B cell (primary cell): ENCODE results near the gene TRRAP. TPM values are rescaled to one million over a fixed set of nuclear protein-coding genes. Genes with fewer than 3 reads are reported as not detected.

Experiments used
- ATAC-seq: fragments of 200-7000 bp; cut with Tn5 transposase; one replicate; pipeline ENCODE4 v1.10.0; 2021; ENCODE audit warnings: low read depth, mild to moderate bottlenecking, moderate number of reproducible peaks, moderate library complexity
- CTCF ChIA-PET: fragments of 350-600 bp; sonication (Branson Sonifier 250); formaldehyde crosslinking; loops from one replicate; lab custom pipeline; 2021; ENCODE audit warnings: antibody characterized with exemption, inconsistent platforms; lab: Charles Lee
- POLR2A ChIA-PET: fragments of 350-600 bp; sonication (Branson Sonifier 250); formaldehyde crosslinking; loops from one replicate; lab custom pipeline; 2021; ENCODE audit warnings: antibody characterized with exemption; lab: Charles Lee
- DNase-seq: peaks from one replicate; pipeline ENCODE4 v3.0.0; 2013
- H2AFZ ChIP-seq: 2 replicates; pipeline ENCODE4 v1.6.1; 2012; ENCODE audit warnings: mild to moderate bottlenecking, low read depth, low read length; ENCODE audit not compliant: insufficient read depth, poor library complexity, severe bottlenecking
- H3K27ac ChIP-seq, 2 donors: 1 replicate in 1 of 2; 2 replicates in 1 of 2; pipeline ENCODE4 v1.5.1; 2012 to 2013; ENCODE audit warnings: low read length in 2 of 2, mild to moderate bottlenecking in 2 of 2, moderate library complexity in 1 of 2
- H3K27me3 ChIP-seq, 4 experiments: fragments of 200-600 bp in 1 of 4; sonication (generic) in 1 of 4; replicated peaks in 1 of 4; 1 replicate in 2 of 4; 2 replicates in 2 of 4; pipeline versions ENCODE4 v1.6.1 to v1.7.0; 2013 to 2016; ENCODE audit warnings: low read length in 3 of 4, mild to moderate bottlenecking in 2 of 4, mixed read lengths in 1 of 4, moderate library complexity in 1 of 4; ENCODE audit not compliant: insufficient read depth in 4 of 4, control insufficient read depth in 3 of 4; ENCODE audit errors: control extremely low read depth in 1 of 4
- H3K36me3 ChIP-seq, 2 experiments: replicated peaks in 1 of 2; 1 replicate in 1 of 2; 2 replicates in 1 of 2; pipeline versions ENCODE4 v1.6.1 to v1.7.1; 2013; ENCODE audit warnings: low read length in 1 of 2; ENCODE audit not compliant: insufficient read depth in 2 of 2, control insufficient read depth in 1 of 2; ENCODE audit errors: control extremely low read depth in 1 of 2, extremely low read depth in 1 of 2
- H3K4me1 ChIP-seq, 2 donors: fragments of 200-600 bp in 1 of 2; sonication (generic) in 1 of 2; 1 replicate in 1 of 2; 2 replicates in 1 of 2; pipeline versions ENCODE4 v1.5.1 to v1.6.1; 2013 to 2017; ENCODE audit warnings: low read length in 2 of 2; ENCODE audit not compliant: control insufficient read depth in 2 of 2, insufficient read depth in 2 of 2
- H3K4me2 ChIP-seq: replicated peaks from 2 replicates; pipeline ENCODE3; 2012; ENCODE audit warnings: mild to moderate bottlenecking, low read depth, low read length; ENCODE audit not compliant: poor library complexity, severe bottlenecking
- H3K4me3 ChIP-seq, 5 experiments: fragments of 200-600 bp in 1 of 5; sonication (generic) in 1 of 5; 1 replicate in 3 of 5; 2 replicates in 2 of 5; pipeline versions ENCODE4 v1.5.1 to v1.7.0; 2011 to 2016; ENCODE audit warnings: low read length in 4 of 5, mild to moderate bottlenecking in 4 of 5, low read depth in 2 of 5, control low read depth in 1 of 5, moderate library complexity in 1 of 5; ENCODE audit not compliant: insufficient read depth in 1 of 5; ENCODE audit errors: control extremely low read depth in 1 of 5, extremely low read depth in 1 of 5
- H3K79me2 ChIP-seq: fragments of 200-600 bp; sonication (generic); one replicate; pipeline ENCODE4 v1.6.0; 2016; ENCODE audit warnings: low read length; ENCODE audit not compliant: control insufficient read depth, insufficient read depth
- H3K9ac ChIP-seq: fragments of 200-600 bp; sonication (generic); 2 replicates; pipeline ENCODE4 v1.6.1; 2017; ENCODE audit warnings: mild to moderate bottlenecking, low read length, moderate library complexity
- H3K9me3 ChIP-seq, 3 donors: one replicate each; pipeline versions ENCODE4 v1.6.1 to v1.7.1; 2013; ENCODE audit warnings: low read length in 2 of 3; ENCODE audit not compliant: control insufficient read depth in 2 of 3, insufficient read depth in 1 of 3; ENCODE audit errors: control extremely low read depth in 1 of 3
- H4K20me1 ChIP-seq: 2 replicates; pipeline ENCODE4 v1.6.0; 2012; ENCODE audit warnings: mild to moderate bottlenecking, low read length; ENCODE audit not compliant: insufficient read depth, control insufficient read depth, poor library complexity, severe bottlenecking
- H3K27ac Mint-ChIP-seq: one replicate; pipeline ENCODE4 v1.8.0; 2021; ENCODE audit warnings: mixed read lengths
- H3K27me3 Mint-ChIP-seq: one replicate; pipeline ENCODE4 v1.8.0; 2021; ENCODE audit warnings: mixed read lengths
- H3K4me1 Mint-ChIP-seq: one replicate; pipeline ENCODE4 v1.8.0; 2021; ENCODE audit warnings: mixed read lengths
- H3K4me3 Mint-ChIP-seq: one replicate; pipeline ENCODE4 v1.8.0; 2021; ENCODE audit warnings: mixed read lengths
- H3K9me3 Mint-ChIP-seq: one replicate; pipeline ENCODE4 v1.8.0; 2022; ENCODE audit warnings: mixed read lengths; ENCODE audit not compliant: insufficient read depth
- CTCF ChIP-seq: fragments of 200-600 bp; IDR thresholded peaks from one replicate; pipeline ENCODE4 v1.8.0; 2022; ENCODE audit warnings: antibody characterized with exemption, mild to moderate bottlenecking
- EZH2 ChIP-seq: IDR thresholded peaks from 2 replicates; pipeline ENCODE4 v1.6.1; 2012; ENCODE audit warnings: borderline replicate concordance, low read depth, mild to moderate bottlenecking, moderate library complexity, low read length; ENCODE audit not compliant: insufficient read depth, poor library complexity, severe bottlenecking
- WGBS: methylation state at CpG from one replicate; pipeline ENCODE4 v1.1.5; 2013; ENCODE audit warnings: missing lambda C conversion rate; ENCODE audit not compliant: insufficient coverage; 5-methylcytosine and 5-hydroxymethylcytosine counted together
- intact Hi-C: fragments of 100-400 bp; cut with micrococcal nuclease; formaldehyde crosslinking; loops from one replicate; pipeline ENCODE4 v1.10.0; 2022
- polyA plus RNA-seq: library from polyadenylated mRNA; depleted of rRNA; stranded (reverse); fragments of >200 nt; gene quantifications from 2 replicates; pipeline ENCODE4 v1.2.3, GENCODE V29; 2012
- total RNA-seq, 2 donors: library from RNA; stranded (reverse); fragments of 120-200 nt in 1 of 2; gene quantifications; 1 replicate in 1 of 2; 2 replicates in 1 of 2; pipeline versions ENCODE4 v1.2.3 to v1.2.4, GENCODE V29; 2013 to 2022

The TRRAP gene
- total and polyA plus RNA-seq, 2 donors (not counting 1 experiment from before 2014, with no cell fraction given): 25.4 to 102 TPM

GRCh38 chr7:98994046-98994944, 116.0 kb downstream of the TRRAP start:
- H3K4me2 ChIP-seq: no peak overlapping the region
- H3K27ac Mint-ChIP-seq: no peak overlapping the region
- TF ChIP-seq CTCF (no peak), EZH2 (no peak)
- H3K36me3 ChIP-seq: peaks cover 3 to 90% of the 10 kb centered on the region in 2 experiments
- H3K9me3 ChIP-seq: no peaks in the 10 kb centered on the region
- H3K4me1 Mint-ChIP-seq: peaks cover 7% of the 10 kb centered on the region
- H3K9ac ChIP-seq: no peak overlapping the region
- H3K27me3 Mint-ChIP-seq: no peaks in the 10 kb centered on the region
- no peaks in the 10 kb centered on the region for H4K20me1 ChIP-seq
- ChIA-PET CTCF (interaction anchor here (1.0 kb wide), 1 partner anchor 10 kb away, joined by 3 read pairs; no protein-coding TSS in a partner anchor), POLR2A (no interaction called here)
- no peak overlapping the region for H3K4me3 ChIP-seq
- no peak overlapping the region for H3K4me3 Mint-ChIP-seq
- no peak for DNase-seq
- no peaks in the 10 kb centered on the region for H3K27me3 ChIP-seq
- H3K9me3 Mint-ChIP-seq: no peaks in the 10 kb centered on the region
- no peak overlapping the region for H3K27ac ChIP-seq
- intact Hi-C loops: no loop called here
- ATAC-seq: no peak
- H2AFZ ChIP-seq: no peak overlapping the region
- H3K79me2 ChIP-seq: peaks cover 4% of the 10 kb centered on the region
- no peaks in the 10 kb centered on the region for H3K4me1 ChIP-seq
- 91% methylated on average over 28 of the region's 34 CpGs for WGBS

- Histone ChIP-seq H3K27me3 (no peaks in the 10 kb centered on the region), H3K4me2 (no peak overlapping the region), H4K20me1 (no peaks in the 10 kb centered on the region), H3K4me1 (no peaks in the 10 kb centered on the region), H3K9me3 (no peaks in the 10 kb centered on the region), H3K36me3 (peaks cover 3 to 85% of the 10 kb centered on the region in 2 experiments), H3K9ac (no peak overlapping the region), H3K79me2 (peaks cover 4% of the 10 kb centered on the region), H2AFZ (no peak overlapping the region), H3K27ac (no peak overlapping the region), H3K4me3 (no peak overlapping the region)
- DNase-seq (no peak), ATAC-seq (no peak)
- ChIA-PET CTCF (no interaction called here), POLR2A (no interaction called here)
- intact Hi-C loops: no loop called here
- Mint-ChIP-seq H3K27ac (no peak overlapping the region), H3K4me3 (no peak overlapping the region), H3K4me1 (peaks cover 7% of the 10 kb centered on the region), H3K27me3 (no peaks in the 10 kb centered on the region), H3K9me3 (no peaks in the 10 kb centered on the region)
- 97% methylated on average over 10 of the region's 13 CpGs for WGBS
- TF ChIP-seq CTCF (no peak), EZH2 (no peak)
Measured at GRCh38 chr7:98995111-98995510, 116.8 kb downstream of the TRRAP start.
